Mesendoderm (in vitro differentiated cells): ENCODE results near the gene LRRC4C.
"Not testable (repeated sequence)": the region's sequence is repeated elsewhere in the genome, so short reads cannot be mapped to it uniquely, and the experiment has no call there.

Experiments used
- DNase-seq: peaks from one replicate; pipeline ENCODE4 v3.0.0; 2013
- H2AK5ac ChIP-seq: 2 replicates; pipeline ENCODE4 v1.6.1; 2013; ENCODE audit warnings: low read length, inconsistent platforms
- H2BK120ac ChIP-seq: 2 replicates; pipeline ENCODE4 v1.6.1; 2013; ENCODE audit warnings: low read depth, mild to moderate bottlenecking, low read length, moderate library complexity, mixed read lengths
- H2BK15ac ChIP-seq: replicated peaks from 2 replicates; pipeline ENCODE4 v1.6.1; 2013; ENCODE audit warnings: low read depth, mild to moderate bottlenecking, moderate library complexity
- H2BK5ac ChIP-seq: 2 replicates; pipeline ENCODE4 v1.6.1; 2013; ENCODE audit warnings: low read length, inconsistent platforms
- H3K18ac ChIP-seq: 2 replicates; pipeline ENCODE4 v1.6.1; 2013; ENCODE audit warnings: mild to moderate bottlenecking, low read length, mixed read lengths
- H3K23ac ChIP-seq: one replicate; pipeline ENCODE4 v1.6.1; 2013; ENCODE audit warnings: low read length
- H3K27ac ChIP-seq: 2 replicates; pipeline ENCODE4 v1.5.1; 2013; ENCODE audit warnings: low read depth, mild to moderate bottlenecking, inconsistent platforms, low read length, moderate library complexity
- H3K27me3 ChIP-seq: 2 replicates; pipeline ENCODE4 v1.6.1; 2013; ENCODE audit warnings: low read length, control low read depth, mild to moderate bottlenecking, inconsistent platforms; ENCODE audit not compliant: insufficient read depth, poor library complexity
- H3K36me3 ChIP-seq: 2 replicates; pipeline ENCODE4 v1.6.1; 2013; ENCODE audit warnings: low read length, inconsistent platforms; ENCODE audit not compliant: control insufficient read depth, insufficient read depth
- H3K4ac ChIP-seq: one replicate; pipeline ENCODE4 v1.6.1; 2013; ENCODE audit warnings: low read depth, mild to moderate bottlenecking, low read length, moderate library complexity
- H3K4me1 ChIP-seq: 2 replicates; pipeline ENCODE4 v1.6.1; 2013; ENCODE audit warnings: low read depth, low read length, inconsistent platforms; ENCODE audit not compliant: control insufficient read depth
- H3K4me2 ChIP-seq: 2 replicates; pipeline ENCODE4 v1.6.1; 2013; ENCODE audit warnings: low read length
- H3K4me3 ChIP-seq: 2 replicates; pipeline ENCODE4 v1.5.1; 2013; ENCODE audit warnings: mild to moderate bottlenecking, low read length
- H3K56ac ChIP-seq: one replicate; pipeline ENCODE4 v1.6.1; 2013; ENCODE audit warnings: low read length
- H3K79me1 ChIP-seq: 2 replicates; pipeline ENCODE4 v1.6.1; 2013; ENCODE audit warnings: low read length, inconsistent platforms
- H3K79me2 ChIP-seq: 2 replicates; pipeline ENCODE4 v1.6.1; 2013; ENCODE audit warnings: mild to moderate bottlenecking, low read length; ENCODE audit not compliant: control insufficient read depth, insufficient read depth
- H3K9ac ChIP-seq: 2 replicates; pipeline ENCODE4 v1.6.1; 2013; ENCODE audit warnings: low read length, inconsistent platforms
- H4K5ac ChIP-seq: one replicate; pipeline ENCODE4 v1.6.1; 2013; ENCODE audit warnings: low read length
- H4K8ac ChIP-seq: one replicate; pipeline ENCODE4 v1.6.1; 2013; ENCODE audit warnings: low read depth, mild to moderate bottlenecking, control low read depth, low read length, moderate library complexity
- WGBS: extraction: QIAGEN DNeasy Blood & Tissue Kit; methylation state at CpG from one replicate; pipeline ENCODE4 v1.1.7; 2013; ENCODE audit warnings: low lambda C conversion rate, missing lambda C conversion rate; ENCODE audit not compliant: insufficient coverage; ENCODE audit errors: extremely low coverage; 5-methylcytosine and 5-hydroxymethylcytosine counted together

Gene LRRC4C

DNA sequence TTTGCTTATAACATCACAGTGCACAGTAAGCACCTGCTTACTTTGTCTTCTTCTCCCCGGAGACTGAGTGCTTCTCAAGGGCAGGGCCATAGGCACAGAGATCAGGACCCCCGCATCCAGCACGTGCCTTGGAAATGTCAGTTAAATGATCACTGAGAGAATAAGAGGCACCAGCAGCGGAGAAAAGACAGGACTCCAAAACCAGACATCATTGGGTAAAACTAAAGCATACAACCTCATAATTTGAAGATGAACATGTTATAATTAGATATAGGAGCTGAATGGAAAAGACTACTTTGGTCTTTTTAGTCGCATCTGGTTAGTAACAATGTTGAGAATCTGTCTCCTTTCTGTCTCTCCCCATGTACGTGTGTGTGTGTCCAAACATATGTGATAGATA is 1279.9 kb downstream of the LRRC4C start:
- no peak overlapping the region for H4K8ac ChIP-seq
- whole genome bisulfite sequencing: no CpG with 5 or more reads among the region's 6 CpGs
- no peak overlapping the region for H2AK5ac ChIP-seq
- H3K23ac ChIP-seq: no peak overlapping the region
- H2BK15ac ChIP-seq: no peak overlapping the region
- H3K36me3 ChIP-seq: no peaks in the 10 kb centered on the region
- H3K4me2 ChIP-seq: no peak overlapping the region
- H3K79me2 ChIP-seq: no peaks in the 10 kb centered on the region
- no peak overlapping the region for H3K27ac ChIP-seq
- H3K27me3 ChIP-seq: no peaks in the 10 kb centered on the region
- H2BK120ac ChIP-seq: no peak overlapping the region
- no peak overlapping the region for H3K18ac ChIP-seq
- H2BK5ac ChIP-seq: no peak overlapping the region
- no peak overlapping the region for H3K56ac ChIP-seq
- H3K4ac ChIP-seq: no peak overlapping the region
- DNase-seq: no peak
- H3K9ac ChIP-seq: no peak overlapping the region
- H3K4me3 ChIP-seq: no peak overlapping the region
- H3K4me1 ChIP-seq: peaks cover 2% of the 10 kb centered on the region
- H3K79me1 ChIP-seq: no peaks in the 10 kb centered on the region
- H4K5ac ChIP-seq: no peak overlapping the region

DNA sequence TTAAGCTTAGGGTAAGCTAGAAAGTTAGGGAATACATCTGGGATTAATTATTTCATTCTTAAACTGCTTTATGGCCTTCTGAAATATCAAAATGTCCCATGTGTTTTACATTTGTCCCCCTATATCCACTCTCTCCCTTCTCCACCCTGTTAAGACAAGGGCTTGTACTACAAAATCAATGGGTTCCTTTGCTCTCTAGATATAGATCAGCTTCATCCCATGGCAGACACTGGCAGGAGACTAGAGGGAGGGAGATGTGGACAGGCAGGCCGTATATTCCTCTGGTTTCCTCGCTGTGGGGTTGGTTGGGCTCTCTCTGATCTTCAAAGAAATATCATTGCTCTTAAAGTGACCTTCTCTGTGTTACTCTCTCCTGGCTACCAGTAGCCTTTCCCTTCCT is 1281.0 kb downstream of the LRRC4C start:
- H3K79me2 ChIP-seq: no peaks in the 10 kb centered on the region
- H2BK120ac ChIP-seq: no peak overlapping the region
- H3K18ac ChIP-seq: no peak overlapping the region
- H4K8ac ChIP-seq: no peak overlapping the region
- no peak overlapping the region for H2BK5ac ChIP-seq
- H3K79me1 ChIP-seq: no peaks in the 10 kb centered on the region
- H3K4me2 ChIP-seq: no peak overlapping the region
- no peak overlapping the region for H3K4ac ChIP-seq
- no peaks in the 10 kb centered on the region for H3K36me3 ChIP-seq
- no peak overlapping the region for H3K4me3 ChIP-seq
- no peaks in the 10 kb centered on the region for H3K4me1 ChIP-seq
- H4K5ac ChIP-seq: no peak overlapping the region
- no peak overlapping the region for H2BK15ac ChIP-seq
- no peak overlapping the region for H3K56ac ChIP-seq
- H3K9ac ChIP-seq: no peak overlapping the region
- H3K27ac ChIP-seq: no peak overlapping the region
- H2AK5ac ChIP-seq: no peak overlapping the region
- no peak for DNase-seq
- no peaks in the 10 kb centered on the region for H3K27me3 ChIP-seq
- no CpG with 5 or more reads among the region's 2 CpGs for WGBS
- H3K23ac ChIP-seq: no peak overlapping the region

DNA sequence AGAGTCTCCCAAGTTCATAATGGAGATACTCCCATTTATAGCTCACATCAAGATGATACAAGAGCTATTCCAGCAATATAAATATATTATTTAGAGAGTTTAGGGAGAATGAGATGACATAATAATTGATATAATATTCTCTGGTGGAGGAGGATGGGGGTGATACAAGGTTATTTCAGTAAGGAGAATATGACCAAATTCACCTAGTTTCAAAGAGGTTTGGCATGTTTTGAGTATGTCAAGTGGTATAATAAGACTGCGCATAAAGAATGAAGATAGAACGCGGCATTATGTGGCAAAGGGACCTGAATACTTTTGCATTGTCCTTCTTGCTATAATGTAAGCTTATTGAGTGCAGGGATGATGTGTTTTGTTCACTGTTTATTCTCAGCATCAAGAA is 1283.5 kb downstream of the LRRC4C start:
- H3K79me2 ChIP-seq: no peaks in the 10 kb centered on the region
- no peak overlapping the region for H3K23ac ChIP-seq
- H3K4me2 ChIP-seq: no peak overlapping the region
- H3K27me3 ChIP-seq: no peaks in the 10 kb centered on the region
- no peak overlapping the region for H4K5ac ChIP-seq
- no peak overlapping the region for H2BK15ac ChIP-seq
- H4K8ac ChIP-seq: no peak overlapping the region
- no peak overlapping the region for H3K18ac ChIP-seq
- no CpG with 5 or more reads among the region's 3 CpGs for WGBS
- no peaks in the 10 kb centered on the region for H3K79me1 ChIP-seq
- no peak overlapping the region for H3K56ac ChIP-seq
- H2BK5ac ChIP-seq: no peak overlapping the region
- no peaks in the 10 kb centered on the region for H3K36me3 ChIP-seq
- no peak for DNase-seq
- no peak overlapping the region for H3K4ac ChIP-seq
- H3K4me1 ChIP-seq: no peaks in the 10 kb centered on the region
- no peak overlapping the region for H2BK120ac ChIP-seq
- no peak overlapping the region for H3K27ac ChIP-seq
- no peak overlapping the region for H3K9ac ChIP-seq
- no peak overlapping the region for H2AK5ac ChIP-seq
- H3K4me3 ChIP-seq: no peak overlapping the region

DNA sequence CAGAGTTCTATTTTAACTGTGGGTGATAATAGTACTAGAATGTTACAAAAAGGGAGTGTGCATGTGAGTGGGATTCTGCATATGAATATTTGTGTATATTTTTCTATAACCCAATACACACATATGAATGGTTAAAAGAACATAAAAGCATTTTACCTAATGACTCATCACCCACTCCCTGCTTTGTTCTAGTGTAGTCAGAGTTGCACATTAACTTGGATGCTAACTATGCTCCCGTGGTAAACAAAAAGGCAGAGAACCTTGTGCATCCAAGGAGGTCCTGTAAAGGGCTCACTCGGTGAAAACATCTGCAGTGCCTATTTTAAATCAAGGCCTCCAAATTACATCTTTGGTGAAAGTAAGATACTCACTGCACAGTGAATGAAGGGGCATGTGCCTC is 1289.4 kb downstream of the LRRC4C start:
- no peaks in the 10 kb centered on the region for H3K27me3 ChIP-seq
- H4K8ac ChIP-seq: no peak overlapping the region
- peaks cover 2% of the 10 kb centered on the region for H3K4me1 ChIP-seq
- no peak overlapping the region for H3K18ac ChIP-seq
- no peak overlapping the region for H3K4me2 ChIP-seq
- no peaks in the 10 kb centered on the region for H3K79me2 ChIP-seq
- H3K56ac ChIP-seq: no peak overlapping the region
- H3K23ac ChIP-seq: no peak overlapping the region
- H3K27ac ChIP-seq: no peak overlapping the region
- no peak overlapping the region for H3K4ac ChIP-seq
- H2BK120ac ChIP-seq: no peak overlapping the region
- H2AK5ac ChIP-seq: no peak overlapping the region
- H2BK5ac ChIP-seq: no peak overlapping the region
- H3K36me3 ChIP-seq: no peaks in the 10 kb centered on the region
- H2BK15ac ChIP-seq: no peak overlapping the region
- H3K9ac ChIP-seq: no peak overlapping the region
- no peak overlapping the region for H4K5ac ChIP-seq
- H3K79me1 ChIP-seq: no peaks in the 10 kb centered on the region
- DNase-seq: no peak
- no peak overlapping the region for H3K4me3 ChIP-seq
- no CpG with 5 or more reads among the region's 2 CpGs for WGBS

DNA sequence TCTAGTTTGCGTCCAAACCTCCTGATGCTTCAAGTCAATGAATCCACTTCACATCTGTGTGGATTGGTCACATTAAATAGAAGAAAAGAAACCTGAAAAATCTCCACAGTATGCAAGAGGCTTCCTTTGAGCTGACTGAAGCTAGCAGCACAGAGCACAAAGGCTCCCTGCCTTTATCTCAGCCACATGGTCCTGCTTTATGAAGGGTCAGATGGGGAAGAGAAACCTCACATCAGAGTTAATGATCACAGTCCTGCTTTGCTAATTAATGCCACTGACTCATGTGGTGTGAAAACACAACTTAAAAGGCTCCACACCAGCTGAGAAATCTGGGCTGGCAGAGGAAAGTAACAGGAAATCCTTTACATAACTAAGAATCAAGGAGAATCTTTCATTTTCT is 1291.0 kb downstream of the LRRC4C start:
- Histone ChIP-seq H3K4me3 (no peak overlapping the region), H3K4me1 (peaks cover 2% of the 10 kb centered on the region), H3K79me1 (no peaks in the 10 kb centered on the region), H4K8ac (no peak overlapping the region), H3K23ac (no peak overlapping the region), H3K36me3 (no peaks in the 10 kb centered on the region), H2BK5ac (no peak overlapping the region), H3K27ac (no peak overlapping the region), H3K56ac (no peak overlapping the region), H3K79me2 (no peaks in the 10 kb centered on the region), H3K18ac (no peak overlapping the region), H3K4me2 (no peak overlapping the region), H3K9ac (no peak overlapping the region), H3K27me3 (no peaks in the 10 kb centered on the region), H3K4ac (no peak overlapping the region), H4K5ac (no peak overlapping the region), H2AK5ac (no peak overlapping the region), H2BK120ac (no peak overlapping the region), H2BK15ac (no peak overlapping the region)
- no CpG with 5 or more reads among the region's 1 CpG for WGBS
- DNase-seq: peak; percentile 41

DNA sequence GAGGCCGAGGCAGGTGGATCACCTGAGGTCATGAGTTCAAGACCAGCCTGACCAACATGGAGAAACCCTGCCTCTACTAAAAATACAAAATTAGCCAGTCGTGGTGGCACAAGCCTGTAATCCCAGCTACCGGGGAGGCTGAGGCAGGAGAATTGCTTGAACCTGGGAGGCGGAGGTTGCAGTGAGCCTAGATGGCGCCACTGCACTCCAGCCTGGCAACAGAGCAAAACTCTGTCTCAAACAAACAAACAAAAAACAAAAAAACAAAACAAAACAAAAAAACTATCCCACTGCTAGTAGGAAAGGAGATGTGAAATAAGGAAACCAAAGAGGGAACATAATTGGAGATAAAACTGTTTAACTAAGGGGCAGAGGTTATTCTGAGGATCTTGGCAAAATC is 1291.6 kb downstream of the LRRC4C start:
- H3K9ac ChIP-seq, H3K79me1 ChIP-seq, H2BK15ac ChIP-seq, H3K18ac ChIP-seq, H3K56ac ChIP-seq, H3K4me3 ChIP-seq, H3K4me2 ChIP-seq, H3K79me2 ChIP-seq, H4K5ac ChIP-seq, H3K4me1 ChIP-seq, H3K27me3 ChIP-seq, H4K8ac ChIP-seq, H2AK5ac ChIP-seq, H3K4ac ChIP-seq, H2BK5ac ChIP-seq, H3K23ac ChIP-seq, H3K27ac ChIP-seq, H2BK120ac ChIP-seq, H3K36me3 ChIP-seq, DNase-seq: not testable (repeated sequence)
- WGBS: no CpG with 5 or more reads among the region's 5 CpGs
